Cardiac muscle cell (in vitro differentiated cells and primary cell): Measurements from ENCODE around the gene BTN1A1. TPM values are rescaled to one million over a fixed set of nuclear protein-coding genes. Genes with fewer than 3 reads are reported as not detected.

Experiments
- DNase-seq, 2 donors: peaks; one replicate each; pipeline versions ENCODE4 v3.0.0 to v3.0.0-alpha.2; 2010 to 2017; ENCODE audit warnings: low read depth in 1 of 2, low spot score in 1 of 2
- H3K27ac ChIP-seq: fragments of 200-600 bp; sonication (generic); 2 replicates; pipeline ENCODE4 v1.5.1; 2016
- H3K27me3 ChIP-seq: fragments of 200-600 bp; sonication (generic); 2 replicates; pipeline ENCODE4 v1.6.0; 2016; ENCODE audit warnings: control low read depth
- H3K36me3 ChIP-seq: fragments of 200-600 bp; sonication (generic); 2 replicates; pipeline ENCODE4 v1.5.1; 2016; ENCODE audit warnings: control low read depth
- H3K4me1 ChIP-seq: fragments of 200-600 bp; sonication (generic); 2 replicates; pipeline ENCODE4 v1.8.1; 2017; ENCODE audit warnings: low read depth, mild to moderate bottlenecking, mixed run types
- H3K4me3 ChIP-seq: fragments of 200-600 bp; sonication (generic); 2 replicates; pipeline ENCODE4 v1.5.1; 2016; ENCODE audit warnings: mild to moderate bottlenecking
- H3K9me3 ChIP-seq: fragments of 200-600 bp; sonication (generic); 2 replicates; pipeline ENCODE4 v1.5.1; 2017; ENCODE audit warnings: low read depth, mild to moderate bottlenecking, control low read depth
- CTCF ChIP-seq: IDR thresholded peaks from 2 replicates; pipeline ENCODE4 v1.5.1; 2012; ENCODE audit warnings: low read depth, mild to moderate bottlenecking, low read length
- polyA plus RNA-seq: library from polyadenylated mRNA; unstranded; fragments of >200 nt; fragmentation: Nextera tagmentation; extraction: Ambion mirVana; gene quantifications from 2 replicates; pipeline ENCODE4 v1.2.1, GENCODE V29; 2016
- total RNA-seq: library from RNA; depleted of rRNA; stranded (reverse); fragments of >200 nt; gene quantifications from 2 replicates; pipeline ENCODE4 v1.2.3, GENCODE V29; 2016

BTN1A1 gene
- total and polyA plus RNA-seq, 2 experiments from 2014 or later: 0.35 TPM; not detected in 1

- H3K9me3 ChIP-seq: no peaks in the 10 kb centered on the region
- no peaks in the 10 kb centered on the region for H3K4me1 ChIP-seq
- H3K36me3 ChIP-seq: peaks cover 39% of the 10 kb centered on the region
- TF ChIP-seq CTCF: no peak
- H3K4me3 ChIP-seq: no peak overlapping the region
- H3K27me3 ChIP-seq: no peaks in the 10 kb centered on the region
- DNase-seq: no peak
- no peak overlapping the region for H3K27ac ChIP-seq
Measured at GRCh38 chr6:26465776-26466175, 34.3 kb upstream of the BTN1A1 start.

- H3K27ac ChIP-seq: no peak overlapping the region
- no peak overlapping the region for H3K4me3 ChIP-seq
- H3K4me1 ChIP-seq: no peaks in the 10 kb centered on the region
- no peak for DNase-seq
- no peaks in the 10 kb centered on the region for H3K9me3 ChIP-seq
- no peak for TF ChIP-seq CTCF
- no peaks in the 10 kb centered on the region for H3K27me3 ChIP-seq
- peaks cover 39% of the 10 kb centered on the region for H3K36me3 ChIP-seq
Measured at GRCh38 chr6:26468829-26469228, 31.3 kb upstream of the BTN1A1 start.

GRCh38 chr6:26470643-26471042 lies 29.5 kb upstream of the BTN1A1 start:
- TF ChIP-seq CTCF: no peak
- no peaks in the 10 kb centered on the region for H3K27me3 ChIP-seq
- no peak overlapping the region for H3K27ac ChIP-seq
- H3K4me1 ChIP-seq: peaks cover 8% of the 10 kb centered on the region
- DNase-seq: no peak
- peaks cover 26% of the 10 kb centered on the region for H3K36me3 ChIP-seq
- H3K4me3 ChIP-seq: no peak overlapping the region
- H3K9me3 ChIP-seq: no peaks in the 10 kb centered on the region

GRCh38 chr6:26471970-26472369 lies 28.1 kb upstream of the BTN1A1 start:
- H3K9me3 ChIP-seq: no peaks in the 10 kb centered on the region
- H3K27ac ChIP-seq: no peak overlapping the region
- TF ChIP-seq CTCF: no peak
- DNase-seq: no peak
- H3K36me3 ChIP-seq: peaks cover 13% of the 10 kb centered on the region
- H3K27me3 ChIP-seq: no peaks in the 10 kb centered on the region
- peaks cover 8% of the 10 kb centered on the region for H3K4me1 ChIP-seq
- H3K4me3 ChIP-seq: no peak overlapping the region

GRCh38 chr6:26472549-26473290 lies 27.4 kb upstream of the BTN1A1 start:
- Histone ChIP-seq H3K36me3 (peaks cover 7% of the 10 kb centered on the region), H3K27ac (no peak overlapping the region), H3K27me3 (no peaks in the 10 kb centered on the region), H3K4me3 (no peak overlapping the region), H3K9me3 (no peaks in the 10 kb centered on the region), H3K4me1 (peaks cover 8% of the 10 kb centered on the region)
- no peak for DNase-seq
- no peak for TF ChIP-seq CTCF
